ENCODE measurements around the gene FBLN2. TPM values are rescaled to one million over a fixed set of nuclear protein-coding genes. Genes with fewer than 3 reads are reported as not detected.

FBLN2 gene
- polyA plus RNA-seq, 1 donor (not counting 4 experiments of a cell fraction or from before 2014, with no cell fraction given): 0.72 TPM

DNA sequence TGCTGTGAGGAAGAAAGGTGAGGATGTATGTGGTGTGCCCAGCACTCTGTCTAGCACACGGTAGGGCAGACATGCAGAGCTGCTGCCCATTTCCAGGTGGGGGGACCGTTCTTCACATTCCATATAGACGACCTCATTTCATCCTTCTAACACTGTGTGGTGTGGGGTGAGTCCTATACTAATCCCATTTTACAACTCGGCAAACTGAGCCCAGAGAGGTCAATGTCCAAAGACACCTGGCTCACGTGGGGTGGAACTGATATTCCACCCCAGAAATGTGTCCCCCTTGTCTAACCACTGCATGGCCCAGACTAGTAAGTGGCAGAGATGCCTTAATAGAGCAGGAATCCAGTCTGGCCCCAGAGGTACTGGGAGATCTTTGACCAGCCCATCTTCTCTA, 119.2 kb downstream of the FBLN2 start:
- FAIRE-seq: no peak
- Histone ChIP-seq H4K20me1 (ENCODE audit: control insufficient read depth, extremely low read depth, insufficient read depth, low read length) (no peaks in the 10 kb centered on the region), H2AFZ (ENCODE audit: control insufficient read depth, low read length) (no peak overlapping the region), H3K9me3 (ENCODE audit: control insufficient read depth, low read depth, low read length) (no peaks in the 10 kb centered on the region), H3K79me2 (ENCODE audit: control insufficient read depth, insufficient read depth, low read length) (no peaks in the 10 kb centered on the region), H3K9ac (ENCODE audit: control insufficient read depth, extremely low read depth, insufficient read depth, low read length) (no peak overlapping the region), H3K4me2 (ENCODE audit: control insufficient read depth, extremely low read depth, insufficient read depth, low read depth, low read length) (no peak overlapping the region), H3K27ac (ENCODE audit: control insufficient read depth, insufficient read depth, low read length) (no peak overlapping the region), H3K4me3 (ENCODE audit: control insufficient read depth in 2 of 3, extremely low read depth in 1 of 3, insufficient read depth in 2 of 3, low read depth in 1 of 3, low read length in 3 of 3) (no peak overlapping the region), H3K27me3 (ENCODE audit: control insufficient read depth, extremely low read depth, insufficient read depth, low read length) (peaks cover 20% of the 10 kb centered on the region), H3K9me1 (ENCODE audit: control insufficient read depth, extremely low read depth, insufficient read depth, low read length) (no peaks in the 10 kb centered on the region), H3K36me3 (ENCODE audit: control insufficient read depth in 2 of 2, extremely low read depth in 1 of 2, insufficient read depth in 2 of 2, low read length in 2 of 2) (no peaks in the 10 kb centered on the region), H3K4me1 (ENCODE audit: control insufficient read depth, extremely low read depth, insufficient read depth, low read length) (peaks cover 7% of the 10 kb centered on the region)
- dilution Hi-C loops (cut with MboI; ENCODE audit: extremely low pct_ligation_motif_present, low sequenced_read_pairs): no loop called here
- DNase-seq (ENCODE audit: low read depth, low spot score): no peak
- TF ChIP-seq, protein P1, sequence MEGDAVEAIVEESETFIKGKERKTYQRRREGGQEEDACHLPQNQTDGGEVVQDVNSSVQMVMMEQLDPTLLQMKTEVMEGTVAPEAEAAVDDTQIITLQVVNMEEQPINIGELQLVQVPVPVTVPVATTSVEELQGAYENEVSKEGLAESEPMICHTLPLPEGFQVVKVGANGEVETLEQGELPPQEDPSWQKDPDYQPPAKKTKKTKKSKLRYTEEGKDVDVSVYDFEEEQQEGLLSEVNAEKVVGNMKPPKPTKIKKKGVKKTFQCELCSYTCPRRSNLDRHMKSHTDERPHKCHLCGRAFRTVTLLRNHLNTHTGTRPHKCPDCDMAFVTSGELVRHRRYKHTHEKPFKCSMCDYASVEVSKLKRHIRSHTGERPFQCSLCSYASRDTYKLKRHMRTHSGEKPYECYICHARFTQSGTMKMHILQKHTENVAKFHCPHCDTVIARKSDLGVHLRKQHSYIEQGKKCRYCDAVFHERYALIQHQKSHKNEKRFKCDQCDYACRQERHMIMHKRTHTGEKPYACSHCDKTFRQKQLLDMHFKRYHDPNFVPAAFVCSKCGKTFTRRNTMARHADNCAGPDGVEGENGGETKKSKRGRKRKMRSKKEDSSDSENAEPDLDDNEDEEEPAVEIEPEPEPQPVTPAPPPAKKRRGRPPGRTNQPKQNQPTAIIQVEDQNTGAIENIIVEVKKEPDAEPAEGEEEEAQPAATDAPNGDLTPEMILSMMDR (optimal IDR thresholded peaks at IDR 0.05 in 1 of 3, IDR thresholded peaks at IDR 0.05 in 1 of 3, conservative IDR thresholded peaks at IDR 0.05 in 1 of 3; ENCODE audit: extremely low read depth in 1 of 3, insufficient read depth in 2 of 3, low read length in 3 of 3): no peak
- no peak for TF ChIP-seq EZH2 (IDR thresholded peaks at IDR 0.05; ENCODE audit: low read length)

DNA sequence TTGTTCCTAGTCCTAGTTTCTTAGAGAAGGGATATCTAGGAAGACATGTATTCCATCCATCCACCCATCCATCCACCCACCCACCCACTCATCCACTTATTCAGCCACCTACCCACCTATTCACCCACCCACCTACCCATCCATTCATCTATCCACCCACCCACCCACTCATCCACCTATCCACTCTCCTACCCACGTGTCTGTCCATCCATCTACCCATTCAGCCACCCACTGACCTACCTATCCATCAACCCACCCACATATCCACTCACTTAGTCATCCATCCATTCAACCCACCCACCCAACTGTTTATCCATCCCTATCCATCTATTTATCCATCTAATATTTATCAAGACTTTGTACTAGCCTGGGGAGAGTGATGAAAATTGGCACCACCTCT, 120.5 kb downstream of the FBLN2 start:
- no peak overlapping the region for H3K27ac ChIP-seq (ENCODE audit: control insufficient read depth, insufficient read depth, low read length)
- H3K9me1 ChIP-seq (ENCODE audit: control insufficient read depth, extremely low read depth, insufficient read depth, low read length): no peaks in the 10 kb centered on the region
- no peaks in the 10 kb centered on the region for H3K79me2 ChIP-seq (ENCODE audit: control insufficient read depth, insufficient read depth, low read length)
- no peak overlapping the region for H3K4me3 ChIP-seq (ENCODE audit: control insufficient read depth in 2 of 3, extremely low read depth in 1 of 3, insufficient read depth in 2 of 3, low read depth in 1 of 3, low read length in 3 of 3)
- no peaks in the 10 kb centered on the region for H3K36me3 ChIP-seq (ENCODE audit: control insufficient read depth in 2 of 2, extremely low read depth in 1 of 2, insufficient read depth in 2 of 2, low read length in 2 of 2)
- DNase-seq (ENCODE audit: low read depth, low spot score) (no peak), FAIRE-seq (no peak)
- no peak overlapping the region for H3K9ac ChIP-seq (ENCODE audit: control insufficient read depth, extremely low read depth, insufficient read depth, low read length)
- no peak overlapping the region for H3K4me2 ChIP-seq (ENCODE audit: control insufficient read depth, extremely low read depth, insufficient read depth, low read depth, low read length)
- H2AFZ ChIP-seq (ENCODE audit: control insufficient read depth, low read length): no peak overlapping the region
- no peaks in the 10 kb centered on the region for H4K20me1 ChIP-seq (ENCODE audit: control insufficient read depth, extremely low read depth, insufficient read depth, low read length)
- TF ChIP-seq, protein P1 (optimal IDR thresholded peaks at IDR 0.05 in 1 of 3, IDR thresholded peaks at IDR 0.05 in 1 of 3, conservative IDR thresholded peaks at IDR 0.05 in 1 of 3; ENCODE audit: extremely low read depth in 1 of 3, insufficient read depth in 2 of 3, low read length in 3 of 3): no peak
- TF ChIP-seq EZH2 (IDR thresholded peaks at IDR 0.05; ENCODE audit: low read length): no peak
- peaks cover 7% of the 10 kb centered on the region for H3K4me1 ChIP-seq (ENCODE audit: control insufficient read depth, extremely low read depth, insufficient read depth, low read length)
- H3K9me3 ChIP-seq (ENCODE audit: control insufficient read depth, low read depth, low read length): no peaks in the 10 kb centered on the region
- dilution Hi-C loops (cut with MboI; ENCODE audit: extremely low pct_ligation_motif_present, low sequenced_read_pairs): no loop called here
- peaks cover 20% of the 10 kb centered on the region for H3K27me3 ChIP-seq (ENCODE audit: control insufficient read depth, extremely low read depth, insufficient read depth, low read length)

All from keratinocyte (primary cell).